IPS DF 4.7 (cell line): ENCODE measurements around the gene MTMR12.

ENCODE experiments used
- DNase-seq: peaks from one replicate; pipeline ENCODE4 v3.0.0-alpha.2; 2013; ENCODE audit warnings: low spot score; ENCODE audit errors: extremely low read depth

MTMR12 gene

GRCh38 chr5:32276173-32276853, 36.4 kb downstream of the MTMR12 start:
- peak; percentile 30 for DNase-seq

GRCh38 chr5:32275396-32275741, 37.4 kb downstream of the MTMR12 start:
- no peak for DNase-seq

- no peak for DNase-seq
Observed at GRCh38 chr5:32274548-32275395, 38.0 kb downstream of the MTMR12 start.

- DNase-seq: no peak
Observed at GRCh38 chr5:32273821-32274220, 38.9 kb downstream of the MTMR12 start.

GRCh38 chr5:32272746-32273145, 40.0 kb downstream of the MTMR12 start:
- no peak for DNase-seq

- DNase-seq: no peak
Observed at GRCh38 chr5:32270946-32271345, 41.8 kb downstream of the MTMR12 start.

GRCh38 chr5:32270178-32270577, 42.6 kb downstream of the MTMR12 start:
- DNase-seq: no peak

- DNase-seq: no peak
Observed at GRCh38 chr5:32265902-32266301, 46.8 kb downstream of the MTMR12 start.

- DNase-seq: no peak
Observed at GRCh38 chr5:32264957-32265572, 47.7 kb downstream of the MTMR12 start.

- no peak for DNase-seq
Observed at GRCh38 chr5:32263684-32264083, 49.1 kb downstream of the MTMR12 start.

GRCh38 chr5:32261198-32261597, 51.5 kb downstream of the MTMR12 start:
- DNase-seq: no peak

- no peak for DNase-seq
Observed at GRCh38 chr5:32259033-32259432, 53.7 kb downstream of the MTMR12 start.

- DNase-seq: no peak
Observed at GRCh38 chr5:32258424-32258823, 54.3 kb downstream of the MTMR12 start.

GRCh38 chr5:32255540-32255900, 57.2 kb downstream of the MTMR12 start:
- no peak for DNase-seq

GRCh38 chr5:32254881-32255539, 57.7 kb downstream of the MTMR12 start:
- no peak for DNase-seq

- DNase-seq: no peak
Observed at GRCh38 chr5:32251871-32252458, 60.8 kb downstream of the MTMR12 start.

- no peak for DNase-seq
Observed at GRCh38 chr5:32249668-32250067, 63.1 kb downstream of the MTMR12 start.

- no peak for DNase-seq
Observed at GRCh38 chr5:32245742-32246141, 67.0 kb downstream of the MTMR12 start.

GRCh38 chr5:32244017-32244416, 68.7 kb downstream of the MTMR12 start:
- no peak for DNase-seq

- DNase-seq: no peak
Observed at GRCh38 chr5:32241034-32241783, 71.5 kb downstream of the MTMR12 start.

- DNase-seq: no peak
Observed at GRCh38 chr5:32239385-32239784, 73.4 kb downstream of the MTMR12 start.
